Eye (tissue), 1 donor: ENCODE measurements around the gene MYLK.

ENCODE experiments used
- DNase-seq: peaks from one replicate; pipeline ENCODE4 v3.0.0-alpha.2; 2015

MYLK gene

DNA sequence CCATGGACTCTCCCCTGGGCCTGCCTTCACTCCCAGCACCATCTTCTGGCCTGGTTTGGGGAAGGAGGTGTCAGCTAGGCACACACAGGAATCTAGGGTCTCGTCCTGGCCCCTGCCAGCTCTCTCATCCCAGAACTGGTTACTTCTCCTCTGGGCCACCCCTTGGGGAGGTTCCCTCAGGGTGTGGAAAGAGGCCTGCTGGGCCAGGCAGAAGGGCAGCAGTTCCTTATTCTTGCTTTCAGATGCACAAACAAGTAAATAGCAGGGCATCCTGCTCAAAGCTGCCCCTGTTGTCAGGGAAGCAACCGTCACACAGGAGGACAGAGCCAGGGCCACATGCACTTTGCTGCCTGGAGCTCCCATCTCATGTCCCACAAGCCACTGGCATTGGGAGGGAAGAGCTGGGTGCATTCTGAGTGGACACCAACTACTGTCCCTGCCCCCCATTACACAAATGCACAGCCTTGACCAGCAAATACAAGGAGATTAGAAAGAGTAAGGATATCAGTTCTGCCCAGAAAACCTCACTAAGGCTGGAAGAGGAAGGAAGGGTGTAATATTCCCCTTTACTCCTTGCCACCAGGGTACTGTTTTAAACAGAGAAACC lies 190.4 kb downstream of the MYLK start:
- DNase-seq: no peak

- DNase-seq: no peak
Measured at GRCh38 chr3:123692671-123693070, 191.5 kb downstream of the MYLK start.

DNA sequence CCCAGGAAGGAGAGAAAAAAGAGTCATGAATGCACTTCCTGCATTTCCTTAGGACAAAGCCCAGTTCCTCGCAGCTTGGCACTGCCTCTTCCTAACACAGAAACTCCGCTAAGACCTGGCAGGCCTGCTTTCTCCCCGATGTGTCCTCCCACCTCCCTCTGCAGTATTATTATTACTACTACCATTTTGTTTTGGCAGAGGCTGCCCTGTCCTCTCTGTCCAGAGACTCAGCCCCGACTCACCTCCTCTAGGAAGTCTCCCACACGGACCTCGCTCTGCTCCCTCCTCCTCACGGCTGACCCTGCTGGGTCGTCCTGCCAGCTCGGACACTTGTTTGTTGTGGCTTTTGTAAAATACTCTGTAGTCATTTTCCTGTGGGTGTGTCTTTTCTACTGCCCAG lies 192.1 kb downstream of the MYLK start:
- no peak for DNase-seq

- DNase-seq: no peak
Measured at GRCh38 chr3:123689831-123690230, 194.3 kb downstream of the MYLK start.

- DNase-seq: no peak
Measured at GRCh38 chr3:123688241-123688747, 195.8 kb downstream of the MYLK start.

GRCh38 chr3:123687286-123687685 lies 196.8 kb downstream of the MYLK start:
- no peak for DNase-seq

DNA sequence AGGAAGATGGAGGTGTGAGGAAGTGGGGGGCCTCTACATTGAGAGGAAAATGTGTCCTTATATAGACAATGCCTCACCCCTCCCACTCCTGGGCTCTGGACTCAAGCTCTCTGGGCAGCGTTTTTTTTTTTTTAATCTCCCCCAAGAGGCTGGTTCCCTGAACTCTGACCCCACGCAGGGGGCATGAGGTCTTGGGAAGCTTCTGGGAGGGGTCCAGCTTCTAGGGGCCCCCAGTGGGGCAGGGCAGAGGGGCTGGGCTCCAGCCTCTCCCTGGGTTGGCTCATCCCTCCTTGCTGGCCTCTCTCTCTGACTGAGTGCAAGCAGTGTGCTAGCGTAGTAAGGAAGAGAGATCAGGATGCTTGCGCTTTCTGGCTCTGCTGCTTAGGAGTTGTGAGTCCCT lies 197.9 kb downstream of the MYLK start:
- no peak for DNase-seq

DNA sequence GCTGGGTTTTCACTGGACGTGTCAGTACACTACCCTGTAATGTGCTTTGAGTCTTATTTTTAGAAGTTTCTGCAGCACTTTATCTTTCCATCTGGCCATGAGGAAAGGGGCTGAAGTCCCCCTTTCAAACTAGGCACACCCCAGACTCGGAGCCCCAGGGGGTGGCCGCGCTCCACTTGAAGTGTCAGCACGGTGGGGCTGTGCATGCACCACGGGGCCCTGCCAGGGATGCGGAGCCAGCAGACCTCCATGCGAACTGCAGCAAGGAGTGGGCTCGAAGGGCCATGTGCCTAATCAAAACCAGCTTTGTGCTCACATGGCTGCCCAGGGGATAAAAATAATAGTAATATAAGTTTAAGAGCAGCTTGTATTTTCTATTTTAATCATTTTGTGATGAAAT lies 198.4 kb downstream of the MYLK start:
- DNase-seq: no peak

DNA sequence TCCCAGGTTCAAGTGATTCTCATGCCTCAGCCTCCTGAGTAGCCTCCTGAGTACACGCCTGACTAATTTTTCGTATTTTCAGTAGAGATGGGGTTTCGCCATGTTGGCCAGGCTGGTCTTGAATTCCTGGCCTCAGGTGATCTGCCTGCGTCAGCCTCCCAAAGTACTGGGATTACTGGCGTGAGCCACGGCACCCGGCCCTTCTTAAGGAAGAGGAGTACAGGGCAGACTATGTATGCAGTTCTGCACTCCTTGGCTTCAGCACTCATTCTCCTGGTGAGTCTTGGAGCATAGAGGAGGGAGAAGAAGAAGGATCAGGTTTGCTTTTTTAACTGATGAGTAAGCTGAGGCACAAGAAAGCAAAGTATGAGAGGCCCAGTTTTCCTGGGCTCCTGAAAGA lies 199.5 kb downstream of the MYLK start:
- no peak for DNase-seq

DNA sequence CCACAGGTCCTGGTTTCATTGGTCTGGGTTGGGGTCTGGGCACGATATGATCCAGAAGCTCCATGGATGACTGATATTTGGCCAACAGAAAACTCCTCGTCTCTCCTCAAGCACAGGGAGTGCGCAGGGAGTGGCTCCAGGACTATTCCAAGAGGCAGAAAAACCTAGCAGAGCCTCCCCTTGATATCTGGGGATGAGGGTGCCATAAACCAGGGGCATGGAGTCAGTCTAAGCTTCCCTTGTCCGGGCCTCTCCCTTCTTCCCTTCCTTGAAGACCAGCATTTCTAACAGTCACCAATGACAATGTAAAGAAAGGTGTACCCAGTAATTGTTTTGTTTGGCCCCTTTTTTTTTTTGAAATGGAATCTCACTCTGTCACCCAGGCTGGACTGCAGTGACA lies 199.9 kb downstream of the MYLK start:
- no peak for DNase-seq

GRCh38 chr3:123683505-123684154 lies 200.5 kb downstream of the MYLK start:
- no peak for DNase-seq

DNA sequence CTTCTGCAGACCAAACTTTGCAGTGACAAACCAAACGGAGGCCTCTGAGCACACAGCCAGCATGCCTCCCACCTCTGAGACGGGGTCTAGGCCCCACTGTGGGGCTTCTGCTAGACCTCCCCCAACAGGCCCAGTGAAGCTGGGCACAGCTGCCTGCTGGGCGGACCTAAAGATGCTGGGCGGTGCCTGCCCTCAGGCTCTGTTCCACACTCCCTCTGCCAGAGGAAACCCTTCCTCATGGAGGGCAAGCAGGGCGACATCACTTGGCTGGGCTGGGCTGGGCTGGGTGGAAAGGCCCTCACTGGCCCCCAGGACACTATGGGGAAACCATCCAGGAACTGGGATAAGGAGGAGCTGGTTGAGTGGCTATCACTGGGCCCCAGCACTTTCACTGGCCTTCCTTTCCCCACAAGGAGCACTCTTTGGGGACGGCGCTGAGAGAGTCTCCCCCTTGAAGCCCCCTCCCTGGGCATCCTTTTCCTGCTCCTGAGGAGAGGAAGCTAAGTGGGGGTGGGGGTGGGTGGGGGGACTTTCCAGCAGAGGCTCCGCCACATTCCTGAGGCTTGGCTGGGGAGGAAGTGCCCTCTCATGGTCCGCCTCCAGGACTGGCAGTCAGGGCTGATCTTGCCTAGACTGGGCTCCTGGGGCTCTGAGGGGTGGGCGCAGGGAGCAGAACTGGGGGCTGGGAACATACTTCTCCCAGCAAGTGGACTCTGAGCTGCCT lies 201.2 kb downstream of the MYLK start:
- no peak for DNase-seq

- no peak for DNase-seq
Measured at GRCh38 chr3:123682302-123682701, 201.8 kb downstream of the MYLK start.

DNA sequence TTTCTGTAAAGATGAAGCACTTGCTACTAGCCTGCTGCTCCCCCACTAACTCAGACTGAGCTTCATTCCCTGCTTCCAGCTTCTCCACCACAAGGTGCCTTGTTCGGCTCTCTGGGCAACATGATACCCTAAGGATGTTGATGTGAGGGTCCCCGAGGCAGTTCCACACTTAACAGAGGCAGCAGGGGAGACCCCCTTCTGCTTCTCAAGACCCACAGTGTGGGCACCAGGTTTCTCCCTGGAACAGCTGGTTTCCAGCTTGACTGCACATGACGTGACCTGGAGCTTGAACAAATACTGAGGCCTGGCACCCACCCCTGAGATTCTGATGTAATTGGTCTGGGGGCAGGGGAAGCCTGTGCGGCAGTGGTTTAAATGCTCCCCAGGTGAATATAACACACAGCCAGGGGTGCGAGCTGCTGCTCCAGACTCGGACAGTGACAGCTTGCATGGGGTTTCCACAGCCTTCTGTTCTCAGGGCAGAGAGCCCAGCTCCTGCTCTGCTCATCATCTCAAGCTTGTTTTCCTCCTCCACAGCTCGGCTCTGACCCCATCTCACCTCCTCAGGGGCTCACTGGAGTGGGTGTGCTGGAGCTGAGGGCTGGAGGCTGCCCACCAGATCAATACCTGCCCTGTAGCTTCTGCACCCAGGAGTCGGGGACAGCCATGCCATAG lies 204.3 kb downstream of the MYLK start:
- DNase-seq: no peak

DNA sequence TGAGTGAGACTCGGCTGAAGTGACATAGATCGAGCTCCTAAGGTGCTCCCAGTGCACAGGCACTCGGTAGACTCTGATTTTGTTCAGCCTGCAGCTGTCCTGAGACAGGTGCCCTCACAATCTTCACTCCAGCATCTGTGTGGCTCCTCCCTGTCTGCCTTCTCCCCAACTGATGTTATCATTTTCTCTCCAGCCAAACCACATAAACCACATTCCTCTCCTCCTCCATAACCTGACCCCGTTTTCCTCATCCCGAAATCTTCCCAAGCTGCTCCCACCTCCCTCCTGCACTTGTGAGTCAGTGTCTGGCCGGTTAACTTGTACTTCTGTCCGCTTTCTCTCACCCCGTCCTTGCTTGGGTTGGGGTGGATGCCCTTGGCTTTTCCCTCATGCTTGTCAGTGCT lies 206.0 kb downstream of the MYLK start:
- DNase-seq: no peak

DNA sequence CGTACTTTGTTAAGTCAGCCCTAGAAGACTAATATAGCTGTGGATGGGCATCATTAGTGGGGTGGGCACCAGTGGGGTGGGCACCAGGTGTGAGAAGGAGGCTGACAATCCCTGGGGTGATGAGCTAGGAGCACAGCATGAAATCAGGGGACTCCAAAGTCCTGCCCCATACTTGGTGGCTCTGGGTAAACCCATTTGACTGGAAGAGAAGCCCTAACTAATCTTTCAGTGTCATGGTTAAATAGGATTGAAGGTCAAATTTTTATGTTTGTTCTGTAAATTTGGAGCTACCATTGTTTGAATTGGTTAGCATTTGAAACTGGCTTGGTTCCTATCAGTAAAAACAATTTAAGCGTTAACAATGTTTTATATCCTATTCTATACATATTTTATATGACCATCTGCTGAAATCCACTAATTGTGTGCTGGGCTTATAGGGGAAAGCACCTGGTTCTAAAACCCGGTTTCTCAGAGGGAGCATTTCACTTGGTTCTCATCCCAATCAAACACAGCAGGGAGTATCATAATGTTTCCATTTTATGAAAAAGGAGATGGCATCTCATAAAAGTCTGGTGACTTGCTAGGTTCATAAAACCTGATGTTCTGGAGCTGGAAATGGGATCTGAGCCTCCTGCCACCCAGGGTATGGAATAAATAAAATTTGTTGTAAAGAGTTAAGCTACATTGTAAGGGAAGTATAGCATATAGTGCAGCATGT lies 211.5 kb downstream of the MYLK start:
- DNase-seq: peak; percentile 40

- DNase-seq: no peak
Measured at GRCh38 chr3:123670743-123671142, 213.4 kb downstream of the MYLK start.

GRCh38 chr3:123668906-123669305 lies 215.2 kb downstream of the MYLK start:
- no peak for DNase-seq

GRCh38 chr3:123667784-123668183 lies 216.3 kb downstream of the MYLK start:
- DNase-seq: no peak

- no peak for DNase-seq
Measured at GRCh38 chr3:123664753-123665152, 219.4 kb downstream of the MYLK start.

DNA sequence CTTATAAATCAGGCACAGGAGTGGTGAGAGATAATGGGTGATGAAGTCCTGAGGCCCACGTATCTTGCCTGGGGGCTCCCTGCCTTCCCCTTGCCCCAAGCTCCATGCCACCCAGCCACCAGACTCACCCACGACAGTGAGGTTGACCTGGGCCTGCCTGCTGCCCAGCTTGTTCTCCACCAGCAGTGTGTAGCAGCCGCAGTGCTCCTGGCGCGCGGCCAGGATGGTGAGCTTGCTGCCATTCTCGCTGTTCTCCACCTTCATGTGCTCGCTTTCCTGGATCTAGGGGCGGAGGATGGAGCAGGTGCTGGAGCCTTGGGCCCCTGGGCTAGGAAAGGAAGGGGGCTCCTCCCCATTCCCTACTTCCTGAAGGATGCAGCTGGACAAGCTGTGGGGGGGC lies 220.2 kb downstream of the MYLK start:
- DNase-seq: no peak

DNA sequence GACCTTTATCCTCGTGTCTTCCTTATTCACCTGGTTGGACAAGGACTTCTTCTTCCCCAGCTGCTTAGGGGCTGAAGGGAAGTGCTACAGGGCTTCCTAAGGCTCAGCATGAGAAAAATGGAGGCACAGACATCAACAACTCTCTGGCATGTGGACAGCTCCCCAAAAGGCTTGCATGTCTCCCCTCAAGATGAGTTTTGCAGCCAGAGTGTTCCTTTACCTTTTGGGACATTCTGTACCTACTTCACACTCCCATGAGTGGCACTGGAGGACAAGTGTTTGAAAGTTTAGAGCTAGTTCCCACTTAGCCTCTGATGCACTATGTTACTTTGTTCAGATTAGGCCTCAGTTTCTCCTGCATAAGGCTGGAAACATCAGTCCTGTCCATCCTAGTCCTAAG lies 222.2 kb downstream of the MYLK start:
- no peak for DNase-seq

- DNase-seq: peak; percentile 77
Measured at GRCh38 chr3:123660900-123661299, 223.2 kb downstream of the MYLK start.
